MM.1S (cell line): ENCODE data around the gene RICTOR.

Experiments
- CTCF ChIP-seq: fragments of 300-600 bp; sonication (generic); IDR thresholded peaks from 2 replicates; pipeline ENCODE4 v1.5.1; 2016; ENCODE audit warnings: antibody characterized with exemption, low read length, mixed read lengths
- EZH2 ChIP-seq: fragments of 300-600 bp; sonication (generic); optimal IDR thresholded peaks from 2 replicates; pipeline ENCODE3; 2017; ENCODE audit warnings: low read depth, mild to moderate bottlenecking, antibody characterized with exemption, low read length, mixed read lengths
- EZH2phosphoT487 ChIP-seq: fragments of 300-600 bp; sonication (generic); IDR thresholded peaks from 2 replicates; pipeline ENCODE4 v1.6.1; 2018; ENCODE audit warnings: antibody characterized with exemption, low read length

- no peak for TF ChIP-seq EZH2
- TF ChIP-seq CTCF, result no peak
- no peak for TF ChIP-seq EZH2phosphoT487
Observed at GRCh38 chr5:39121922-39122321, 47.7 kb upstream of the RICTOR start.
